Measurements from ENCODE around the gene AIP.

- TF ChIP-seq CTCF (conservative IDR thresholded peaks at IDR 0.05 in 1 of 2, IDR thresholded peaks at IDR 0.05 in 1 of 2; ENCODE audit: low read depth in 1 of 2, low read length in 2 of 2) (no peak), EZH2 (IDR thresholded peaks at IDR 0.05; ENCODE audit: low read length, missing control alignments) (no peak)
Observed at GRCh38 chr11:67486481-67487195, 3.8 kb downstream of the AIP start.

Measured in fibroblast of lung (primary cell).